GM08714 (cell line): Measurements from ENCODE around the gene SIRT2.

Experiments
- H3K4me3 ChIP-seq: fragments of 200-500 bp; sonication (Bioruptor generic); 2 replicates; pipeline ENCODE4 v1.5.1; 2014; ENCODE audit warnings: mild to moderate bottlenecking, low read length, inconsistent platforms
- ZNF274 ChIP-seq: IDR thresholded peaks from 2 replicates; pipeline ENCODE4 v1.6.1; 2012; ENCODE audit warnings: mild to moderate bottlenecking, low read depth, low read length

The SIRT2 gene

DNA sequence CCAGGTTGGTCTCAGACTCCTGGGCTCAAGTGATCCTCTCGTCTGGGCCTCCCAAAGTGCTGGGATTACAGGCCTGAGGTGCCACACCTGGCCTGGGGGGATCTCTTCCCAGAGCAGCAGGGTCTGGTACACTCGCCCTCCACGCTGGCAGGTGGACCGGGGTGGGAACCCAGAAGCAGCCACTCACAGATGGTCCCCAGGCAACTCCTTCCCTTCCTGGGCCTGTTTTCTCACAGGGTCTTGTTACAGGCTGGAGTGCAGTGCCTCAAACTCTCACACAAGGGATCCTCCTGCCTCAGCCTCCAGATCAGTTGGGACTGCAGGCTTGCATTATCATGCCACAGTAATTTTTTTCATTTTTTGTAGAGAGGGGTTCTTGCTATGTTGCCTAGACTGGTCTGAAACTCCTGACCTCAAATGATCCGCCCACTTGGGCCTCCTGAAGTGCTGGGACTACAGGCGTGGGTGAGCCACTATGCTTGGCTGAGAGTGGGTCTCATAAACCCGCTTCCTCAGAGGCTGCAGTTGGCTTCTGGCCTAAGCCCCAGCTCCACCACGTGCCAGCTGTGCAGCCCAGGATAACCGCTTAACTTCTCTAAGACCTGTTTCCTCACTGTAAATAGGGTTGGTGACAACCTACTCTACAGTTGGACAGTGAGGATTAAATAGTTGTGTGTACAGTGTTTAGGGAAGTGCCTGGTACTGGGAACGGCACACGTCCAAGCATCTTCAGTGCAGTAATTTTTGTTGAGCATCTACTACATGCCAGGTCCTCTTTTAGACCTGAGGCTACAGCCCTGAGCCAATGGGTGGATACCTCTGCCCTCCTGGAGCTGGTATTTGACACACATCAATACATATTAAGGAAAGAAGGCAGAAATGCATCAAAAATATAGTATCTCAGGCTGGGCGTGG, 13.4 kb upstream of the SIRT2 start:
- no peak for TF ChIP-seq ZNF274
- no peak overlapping the region for H3K4me3 ChIP-seq

DNA sequence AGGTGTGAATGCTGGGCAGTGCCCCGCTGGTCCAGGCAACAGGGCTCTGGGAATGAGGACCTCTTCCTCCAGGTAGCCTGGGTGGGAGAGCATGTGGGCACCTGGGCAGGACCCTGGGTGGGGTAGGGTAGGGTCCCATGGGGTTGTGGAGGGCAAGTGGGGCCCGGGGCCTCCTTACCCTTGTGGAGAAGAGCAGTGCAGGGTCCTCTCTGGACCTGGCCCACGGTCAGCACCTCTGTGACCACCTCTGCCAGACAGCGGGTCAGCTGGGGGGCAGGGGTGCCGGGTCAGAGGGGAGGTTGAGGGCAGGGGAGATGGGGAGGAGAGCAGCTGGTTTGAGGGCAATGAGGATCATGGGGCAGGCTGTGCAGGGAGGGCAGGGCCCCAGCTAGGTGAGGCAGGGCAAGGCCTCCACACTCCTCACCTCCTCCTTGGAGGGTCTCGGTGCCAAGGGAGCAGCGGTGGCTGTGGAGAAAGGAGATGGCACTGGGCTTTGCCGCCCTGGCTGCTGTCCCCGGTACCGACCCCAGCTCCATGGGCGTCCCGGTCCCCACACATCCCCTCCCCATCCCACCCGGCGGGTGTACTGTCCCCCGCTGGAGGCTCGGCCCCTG, 12.1 kb upstream of the SIRT2 start:
- no peak overlapping the region for H3K4me3 ChIP-seq
- no peak for TF ChIP-seq ZNF274

DNA sequence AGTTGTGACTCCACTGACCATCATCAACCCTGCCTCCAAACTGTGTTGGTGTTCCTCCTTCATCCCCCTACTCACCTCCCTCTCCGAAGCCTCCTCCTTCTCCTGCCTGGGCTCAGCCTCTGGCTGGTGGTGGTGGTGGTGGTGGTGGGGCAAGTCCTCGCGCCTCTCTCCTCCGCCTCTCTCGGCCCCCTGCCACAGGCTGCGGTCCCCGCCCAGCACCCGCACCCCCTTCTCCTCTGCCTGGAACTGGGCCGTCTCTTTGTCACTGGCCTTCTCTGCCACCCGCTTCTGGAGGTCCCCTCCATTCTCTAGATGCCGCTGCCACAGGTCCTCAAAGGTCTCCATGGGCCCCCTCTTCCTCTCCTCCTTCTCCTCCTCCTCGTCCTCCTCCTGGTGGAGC, 11.1 kb upstream of the SIRT2 start:
- TF ChIP-seq ZNF274, result no peak
- no peak overlapping the region for H3K4me3 ChIP-seq

DNA sequence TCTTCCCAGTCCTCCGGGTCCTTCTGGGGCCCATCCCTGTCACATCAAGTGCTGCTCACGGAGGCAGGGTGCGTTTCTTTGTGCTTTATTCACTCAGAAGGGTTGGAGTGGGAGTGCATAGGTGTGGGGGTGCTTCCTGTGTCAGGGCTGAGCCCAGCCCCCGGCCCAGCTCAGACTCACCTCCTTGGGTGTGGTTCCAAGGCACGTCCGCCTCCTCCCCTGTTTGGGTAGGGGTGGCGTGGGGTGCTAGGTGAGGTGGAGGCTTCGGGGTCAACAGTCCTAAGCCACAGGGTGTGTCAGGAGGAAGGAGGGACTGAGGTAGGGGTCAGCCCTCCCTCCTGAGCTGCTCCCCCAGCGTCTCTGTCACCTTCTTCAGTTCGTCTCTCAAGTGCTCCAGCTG, 9.5 kb upstream of the SIRT2 start:
- no peak overlapping the region for H3K4me3 ChIP-seq
- TF ChIP-seq ZNF274, result no peak

DNA sequence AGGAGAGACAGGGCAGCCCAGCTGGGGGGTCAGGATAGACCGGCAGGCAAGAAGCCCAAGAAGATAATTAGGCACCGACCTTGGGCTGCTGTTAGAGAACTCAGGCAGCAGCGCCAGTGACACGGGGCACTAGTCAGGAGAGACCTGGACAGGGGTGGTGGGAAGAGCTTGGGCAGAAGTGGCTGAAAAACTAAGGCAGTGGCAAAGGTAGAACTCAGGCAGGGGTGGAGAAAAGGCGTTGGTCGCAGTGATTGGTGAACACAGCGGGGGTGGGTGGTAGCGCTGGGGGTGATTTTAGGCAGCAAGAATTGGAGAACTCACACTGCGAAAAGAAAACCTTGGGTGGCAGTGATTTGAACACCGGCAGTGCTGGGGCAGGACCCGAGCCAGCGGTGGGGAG, 8.3 kb upstream of the SIRT2 start:
- peak; percentile 54 for TF ChIP-seq ZNF274
- H3K4me3 ChIP-seq, result no peak overlapping the region

DNA sequence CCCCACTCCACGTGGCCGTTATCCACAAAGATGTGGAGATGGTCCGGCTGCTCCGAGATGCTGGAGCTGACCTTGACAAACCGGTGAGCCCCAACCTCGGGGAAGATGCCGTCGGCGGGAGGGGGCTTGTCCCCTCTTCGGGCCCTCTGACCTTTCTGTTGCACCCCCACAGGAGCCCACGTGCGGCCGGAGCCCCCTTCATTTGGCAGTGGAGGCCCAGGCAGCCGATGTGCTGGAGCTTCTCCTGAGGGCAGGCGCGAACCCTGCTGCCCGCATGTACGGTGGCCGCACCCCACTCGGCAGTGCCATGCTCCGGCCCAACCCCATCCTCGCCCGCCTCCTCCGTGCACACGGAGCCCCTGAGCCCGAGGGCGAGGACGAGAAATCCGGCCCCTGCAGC, 7.8 kb upstream of the SIRT2 start:
- no peak overlapping the region for H3K4me3 ChIP-seq
- no peak for TF ChIP-seq ZNF274

DNA sequence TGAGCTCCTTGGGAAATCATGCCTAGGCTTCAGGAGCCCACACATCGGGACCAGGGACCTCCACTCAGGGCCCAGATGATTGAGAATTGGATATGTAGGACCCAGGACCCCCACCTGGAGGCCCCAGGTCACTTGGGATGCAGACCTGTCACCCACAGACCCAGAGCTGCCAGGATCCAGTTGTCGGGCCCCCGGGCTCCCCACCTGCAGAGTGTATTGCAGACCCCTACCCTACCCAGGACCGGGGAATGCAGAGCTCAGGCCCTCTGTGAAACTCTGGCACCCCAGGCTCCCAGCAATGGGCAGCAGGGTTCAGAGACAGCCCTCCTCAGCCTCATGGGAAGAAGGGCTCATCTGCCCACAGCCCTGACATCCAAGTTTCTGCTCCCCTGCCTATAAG, 6.2 kb upstream of the SIRT2 start:
- H3K4me3 ChIP-seq, result no peak overlapping the region
- no peak for TF ChIP-seq ZNF274

DNA sequence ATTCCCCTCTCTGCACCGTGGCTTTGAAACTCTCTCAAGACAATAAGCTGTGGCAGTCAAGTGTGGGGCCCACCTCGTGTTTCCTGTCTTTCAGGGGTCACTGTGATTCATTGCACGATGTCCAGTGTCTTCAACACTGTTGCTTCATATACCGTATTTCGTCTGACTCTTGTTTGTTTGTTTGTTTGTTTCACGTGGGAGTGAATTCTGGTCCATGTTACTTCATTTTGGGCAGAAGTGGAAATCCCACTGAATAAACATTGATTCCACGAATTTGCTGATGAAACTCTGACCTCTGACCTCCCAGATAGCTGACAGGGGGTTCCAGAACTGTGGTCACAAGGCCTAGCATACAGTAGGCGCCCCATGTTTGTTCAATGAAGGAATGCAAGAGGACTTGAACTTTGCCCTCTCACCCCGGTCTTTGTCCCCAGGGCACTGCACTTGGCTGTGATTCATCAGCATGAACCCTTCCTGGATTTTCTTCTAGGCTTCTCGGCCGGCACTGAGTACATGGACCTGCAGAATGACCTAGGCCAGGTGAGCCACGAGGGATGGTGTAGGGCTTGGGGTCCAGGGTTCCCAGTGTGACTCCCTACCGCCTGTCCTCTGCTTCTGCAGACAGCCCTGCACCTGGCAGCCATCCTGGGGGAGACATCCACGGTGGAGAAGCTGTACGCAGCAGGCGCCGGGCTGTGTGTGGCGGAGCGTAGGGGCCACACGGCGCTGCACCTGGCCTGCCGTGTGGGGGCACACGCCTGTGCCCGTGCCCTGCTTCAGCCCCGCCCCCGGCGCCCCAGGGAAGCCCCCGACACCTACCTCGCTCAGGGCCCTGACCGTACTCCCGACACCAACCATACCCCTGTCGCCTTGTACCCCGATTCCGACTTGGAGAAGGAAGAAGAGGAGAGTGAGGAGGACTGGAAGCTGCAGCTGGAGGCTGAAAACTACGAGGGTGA, 5.4 kb upstream of the SIRT2 start:
- TF ChIP-seq ZNF274, result no peak
- H3K4me3 ChIP-seq, result no peak overlapping the region

DNA sequence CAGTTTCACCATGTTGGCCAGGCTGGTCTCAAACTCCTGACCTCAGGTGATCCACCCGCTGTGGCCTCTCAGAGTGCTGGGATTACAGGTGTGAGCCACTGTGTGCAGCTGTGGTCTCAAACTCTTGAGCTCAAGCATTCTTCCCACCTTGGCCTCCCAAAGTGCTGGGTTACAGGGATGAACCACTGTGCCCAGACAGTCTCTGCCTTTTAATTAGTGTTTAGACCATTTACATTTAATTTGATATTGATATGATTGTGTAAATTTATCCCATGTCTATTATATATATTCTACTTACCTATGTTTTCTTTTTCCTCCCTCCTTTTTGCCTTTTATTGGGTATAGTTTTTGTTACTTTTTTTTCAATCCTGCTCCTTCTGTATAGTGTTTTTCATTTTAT, 2.3 kb upstream of the SIRT2 start:
- H3K4me3 ChIP-seq, result no peak overlapping the region
- TF ChIP-seq ZNF274, result no peak

DNA sequence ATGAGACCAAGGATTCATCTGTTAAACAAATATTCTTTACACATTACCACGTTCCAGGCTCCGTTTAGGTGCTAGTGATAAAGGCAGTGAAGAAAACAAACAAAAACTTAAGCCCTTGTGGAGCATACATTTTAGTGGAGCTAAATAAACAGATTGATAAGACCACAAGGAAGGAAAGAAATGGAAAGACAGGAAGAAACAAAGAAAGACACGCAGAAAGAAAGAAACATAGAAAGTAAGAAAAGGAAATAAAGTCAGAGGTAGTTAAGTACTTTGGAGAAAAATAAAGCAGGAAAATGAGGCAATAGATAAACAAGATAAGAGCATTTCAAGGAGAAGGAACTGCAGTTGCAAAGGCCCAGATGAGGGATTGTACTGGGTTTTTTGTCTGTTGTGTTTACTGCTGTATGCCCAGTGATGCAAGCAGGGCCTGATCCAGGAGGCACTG, 1.3 kb upstream of the SIRT2 start:
- H3K4me3 ChIP-seq, result peak overlapping the region; percentile 91; the same call in 1 of the 2 replicates
- TF ChIP-seq ZNF274, result no peak

DNA sequence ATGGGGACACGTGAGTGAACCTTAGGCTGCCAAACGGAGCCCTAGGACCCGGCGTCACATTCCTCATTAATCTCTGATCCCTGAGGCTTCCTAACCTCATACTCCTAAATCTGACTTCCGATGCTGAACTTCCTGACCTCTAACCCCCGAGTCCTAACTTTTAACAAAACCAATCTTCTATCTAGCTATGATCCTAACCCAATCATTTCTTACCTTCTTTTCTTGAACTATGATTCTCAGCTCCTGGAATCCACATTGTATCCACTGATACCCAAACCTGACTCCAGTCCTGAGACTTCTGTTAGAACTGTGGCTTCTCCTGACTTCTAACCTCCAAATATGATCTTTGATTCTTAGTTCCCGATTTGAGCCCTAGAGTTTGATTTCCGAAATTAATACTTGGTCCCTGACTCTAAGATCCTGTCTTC, 798 bp upstream of the SIRT2 start:
- H3K4me3 ChIP-seq, result peak overlapping the region; percentile 91
- TF ChIP-seq ZNF274, result no peak

DNA sequence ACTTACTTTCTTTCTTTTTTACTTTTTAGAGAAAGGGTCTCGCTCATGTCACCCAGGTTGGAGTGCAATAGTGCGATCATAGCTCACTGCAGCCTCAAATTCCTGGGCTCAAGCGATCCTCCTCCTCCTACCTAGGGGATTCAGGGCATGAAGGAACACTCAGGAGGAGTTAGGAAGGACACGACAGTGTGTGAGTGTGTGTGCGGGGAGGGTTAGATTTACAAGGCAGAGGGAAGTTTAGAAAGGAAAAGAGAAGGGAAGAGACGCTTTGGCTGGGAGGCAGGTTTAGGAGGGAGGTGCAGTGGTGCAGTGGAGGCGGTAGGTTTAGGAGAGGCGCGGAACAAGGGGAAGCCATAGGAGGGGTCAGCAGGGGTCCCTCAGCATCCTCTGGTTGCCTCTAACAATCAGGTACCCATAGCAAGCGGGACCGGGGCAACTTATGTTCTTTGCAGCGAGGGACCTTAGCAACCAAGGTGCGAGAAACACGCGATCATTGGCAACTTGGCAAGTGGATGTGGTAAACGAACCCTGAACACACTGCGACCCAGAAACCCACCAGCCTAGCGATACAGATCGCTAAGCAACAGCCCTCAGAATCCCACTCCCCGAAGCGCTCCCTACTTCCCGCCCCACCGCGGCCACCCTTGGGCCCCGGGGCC, 501 bp downstream of the SIRT2 start:
- TF ChIP-seq ZNF274, result no peak
- H3K4me3 ChIP-seq, result peak overlapping the region; percentile 80

DNA sequence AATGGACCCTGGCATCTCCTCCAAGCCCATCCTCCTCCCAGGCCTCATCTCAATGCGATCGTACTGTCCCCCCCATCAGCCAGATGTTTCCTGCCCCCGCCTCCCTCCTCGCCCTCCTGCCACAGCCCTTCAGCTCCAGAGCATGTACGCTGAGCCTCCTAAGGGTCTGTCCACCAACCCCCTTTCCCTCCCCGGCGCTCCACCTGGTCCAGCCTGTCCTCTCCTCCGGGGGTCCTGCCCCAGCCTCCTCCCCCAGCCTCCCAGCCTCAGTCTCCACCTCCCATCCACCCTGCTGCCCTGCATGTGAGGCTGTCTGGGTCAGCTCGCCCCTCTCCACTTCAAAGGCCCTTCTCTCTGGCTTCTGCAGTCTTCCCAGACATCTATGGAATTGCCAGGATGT, 4.5 kb downstream of the SIRT2 start:
- no peak overlapping the region for H3K4me3 ChIP-seq
- TF ChIP-seq ZNF274, result no peak

DNA sequence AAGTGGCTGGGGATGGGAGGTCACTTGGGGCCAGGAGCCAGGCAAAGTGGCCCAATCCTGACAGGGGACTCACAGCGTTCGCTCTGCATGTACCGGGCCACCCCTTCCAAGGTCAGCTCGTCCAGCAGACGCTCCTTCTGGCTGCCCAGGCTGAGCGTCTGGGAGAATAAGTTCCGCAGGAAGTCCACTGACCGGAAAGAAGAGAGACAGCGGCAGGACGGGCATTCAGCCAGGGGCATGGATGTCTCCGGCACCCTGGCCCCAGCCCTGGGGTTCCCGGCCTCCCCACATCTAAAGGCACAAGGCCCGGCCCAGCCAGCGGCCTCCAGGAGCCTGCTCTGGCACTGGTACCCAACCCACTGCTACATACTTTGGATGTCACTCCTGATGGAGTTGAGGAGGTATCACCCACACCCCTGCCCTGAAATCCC, 6.1 kb downstream of the SIRT2 start:
- TF ChIP-seq ZNF274, result no peak
- no peak overlapping the region for H3K4me3 ChIP-seq

DNA sequence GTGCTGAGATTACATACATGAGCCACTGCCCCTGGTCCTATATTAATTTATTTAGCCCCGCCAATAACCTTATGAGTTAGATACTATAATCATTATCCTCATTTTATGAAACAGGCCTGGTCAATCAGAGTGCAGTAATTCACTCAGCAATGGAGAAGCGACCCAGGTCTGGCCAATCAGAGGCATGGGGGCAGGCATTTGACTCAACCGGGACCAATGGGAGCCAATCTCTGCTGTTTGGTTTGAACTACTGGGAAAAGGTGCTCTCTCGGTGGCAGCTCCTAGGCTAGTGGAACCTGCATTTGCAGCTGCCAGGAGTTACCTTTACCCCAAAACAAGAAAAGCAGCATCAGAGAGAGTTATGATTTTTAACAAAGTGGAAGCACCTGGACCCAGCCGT, 6.6 kb downstream of the SIRT2 start:
- H3K4me3 ChIP-seq, result no peak overlapping the region
- no peak for TF ChIP-seq ZNF274
